GM19043 (cell line): ENCODE data around the gene CNIH2.
A peak's percentile ranks its signal among the peaks of the same experiment; 100 is the strongest.
"Not testable (repeated sequence)": the region's sequence is repeated elsewhere in the genome, so short reads cannot be mapped to it uniquely, and the experiment has no call there.

ENCODE experiments used
- ATAC-seq: cut with Tn5 transposase; IDR thresholded peaks from one replicate; pipeline ENCODE4 v1.9.1; 2021; ENCODE audit warnings: low read depth; ENCODE audit not compliant: unreplicated experiment

The CNIH2 gene

DNA sequence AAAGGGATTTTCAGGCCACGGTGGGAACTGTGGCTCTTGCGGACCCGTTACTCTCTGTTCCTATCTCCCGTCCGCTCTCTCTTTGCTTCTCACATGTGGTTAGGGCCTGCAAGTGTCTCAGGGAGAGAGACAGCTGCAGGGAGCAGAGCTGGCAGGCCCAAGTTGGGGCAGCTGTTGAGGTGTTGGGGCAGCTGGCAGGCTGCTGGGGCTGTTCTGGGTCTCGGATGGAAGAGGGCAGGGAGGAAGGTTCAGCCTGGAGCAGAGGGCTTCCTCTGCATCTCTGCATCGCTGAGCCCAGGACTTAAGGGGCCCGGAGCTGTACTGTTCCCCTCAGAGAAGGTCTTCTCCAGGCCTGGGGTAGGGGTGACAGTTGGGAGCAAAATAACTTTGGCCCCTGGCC lies 2.6 kb upstream of the CNIH2 start:
- ATAC-seq, result no peak

DNA sequence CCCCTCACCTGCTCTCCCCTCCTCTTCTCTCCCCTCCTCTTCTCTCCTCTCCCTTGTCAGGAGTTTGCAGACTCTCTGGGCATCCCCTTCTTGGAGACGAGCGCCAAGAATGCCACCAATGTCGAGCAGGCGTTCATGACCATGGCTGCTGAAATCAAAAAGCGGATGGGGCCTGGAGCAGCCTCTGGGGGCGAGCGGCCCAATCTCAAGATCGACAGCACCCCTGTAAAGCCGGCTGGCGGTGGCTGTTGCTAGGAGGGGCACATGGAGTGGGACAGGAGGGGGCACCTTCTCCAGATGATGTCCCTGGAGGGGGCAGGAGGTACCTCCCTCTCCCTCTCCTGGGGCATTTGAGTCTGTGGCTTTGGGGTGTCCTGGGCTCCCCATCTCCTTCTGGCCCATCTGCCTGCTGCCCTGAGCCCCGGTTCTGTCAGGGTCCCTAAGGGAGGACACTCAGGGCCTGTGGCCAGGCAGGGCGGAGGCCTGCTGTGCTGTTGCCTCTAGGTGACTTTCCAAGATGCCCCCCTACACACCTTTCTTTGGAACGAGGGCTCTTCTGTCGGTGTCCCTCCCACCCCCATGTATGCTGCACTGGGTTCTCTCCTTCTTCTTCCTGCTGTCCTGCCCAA lies 1.9 kb upstream of the CNIH2 start:
- ATAC-seq, result no peak

DNA sequence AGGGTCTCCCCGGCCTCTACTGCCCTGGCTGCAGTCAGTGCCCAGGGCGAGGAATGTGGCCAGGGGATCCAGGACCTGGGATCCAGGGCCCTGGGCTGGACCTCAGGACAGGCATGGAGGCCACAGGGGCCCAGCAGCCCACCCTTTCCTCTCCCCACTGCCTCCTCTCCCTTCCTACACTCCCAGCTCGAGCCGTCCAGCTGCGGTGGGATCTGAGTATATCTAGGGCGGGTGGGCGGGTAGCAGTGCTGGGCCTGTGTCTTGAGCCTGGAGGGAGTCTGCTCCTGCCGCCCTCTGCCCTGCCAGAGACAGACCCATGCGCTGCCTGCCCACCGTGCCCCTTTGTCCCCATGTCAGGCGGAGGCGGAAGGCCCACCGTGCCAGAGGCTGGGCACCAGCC lies 1.4 kb upstream of the CNIH2 start:
- ATAC-seq, result not testable (repeated sequence)

DNA sequence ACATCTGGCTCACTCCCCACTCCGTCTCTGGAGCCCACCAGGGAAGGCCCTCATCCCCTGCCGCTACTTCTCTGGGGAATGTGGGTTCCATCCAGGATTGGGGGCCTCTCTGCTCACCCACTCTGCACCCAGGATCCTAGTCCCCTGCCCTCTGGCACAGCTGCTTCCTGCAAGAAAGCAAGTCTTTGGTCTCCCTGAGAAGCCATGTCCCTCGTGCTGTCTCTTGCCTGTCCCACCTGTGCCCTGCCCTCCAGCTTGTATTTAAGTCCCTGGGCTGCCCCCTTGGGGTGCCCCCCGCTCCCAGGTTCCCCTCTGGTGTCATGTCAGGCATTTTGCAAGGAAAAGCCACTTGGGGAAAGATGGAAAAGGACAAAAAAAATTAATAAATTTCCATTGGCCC lies 911 bp upstream of the CNIH2 start:
- ATAC-seq, result not testable (repeated sequence)

DNA sequence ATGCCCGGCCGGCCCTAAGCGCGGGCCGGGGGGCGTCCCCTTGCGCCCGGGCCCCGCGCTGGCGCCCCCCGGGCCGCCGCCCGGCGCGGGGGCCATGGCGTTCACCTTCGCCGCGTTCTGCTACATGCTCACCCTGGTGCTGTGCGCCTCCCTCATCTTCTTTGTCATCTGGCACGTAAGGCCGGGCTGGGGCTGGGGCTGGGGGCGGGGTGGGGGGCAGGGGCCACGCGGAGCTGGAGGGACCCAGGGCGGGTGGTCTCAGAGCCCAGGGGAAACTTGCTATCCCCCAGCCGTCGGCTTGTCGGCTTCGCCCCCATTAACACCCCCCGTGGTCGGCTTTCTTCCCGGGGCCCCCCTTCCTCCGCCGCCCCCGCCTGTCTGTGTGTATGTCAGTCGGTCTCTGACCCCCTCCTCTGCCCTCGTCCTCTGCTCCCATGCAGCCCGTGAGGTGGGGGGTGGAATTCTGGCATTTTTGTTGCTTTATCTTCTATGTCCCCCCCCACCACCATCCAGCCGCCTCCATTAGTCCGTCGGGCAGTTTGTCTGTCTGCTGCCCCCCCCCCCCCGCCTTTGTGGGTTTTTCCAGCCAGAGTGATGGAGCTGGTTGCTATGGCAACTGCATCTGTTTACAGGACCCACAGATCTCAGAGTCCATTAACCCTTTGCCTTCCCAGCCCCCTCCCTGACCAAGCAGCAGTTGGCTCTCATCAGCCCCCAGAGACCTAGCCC lies 552 bp downstream of the CNIH2 start:
- no peak for ATAC-seq

DNA sequence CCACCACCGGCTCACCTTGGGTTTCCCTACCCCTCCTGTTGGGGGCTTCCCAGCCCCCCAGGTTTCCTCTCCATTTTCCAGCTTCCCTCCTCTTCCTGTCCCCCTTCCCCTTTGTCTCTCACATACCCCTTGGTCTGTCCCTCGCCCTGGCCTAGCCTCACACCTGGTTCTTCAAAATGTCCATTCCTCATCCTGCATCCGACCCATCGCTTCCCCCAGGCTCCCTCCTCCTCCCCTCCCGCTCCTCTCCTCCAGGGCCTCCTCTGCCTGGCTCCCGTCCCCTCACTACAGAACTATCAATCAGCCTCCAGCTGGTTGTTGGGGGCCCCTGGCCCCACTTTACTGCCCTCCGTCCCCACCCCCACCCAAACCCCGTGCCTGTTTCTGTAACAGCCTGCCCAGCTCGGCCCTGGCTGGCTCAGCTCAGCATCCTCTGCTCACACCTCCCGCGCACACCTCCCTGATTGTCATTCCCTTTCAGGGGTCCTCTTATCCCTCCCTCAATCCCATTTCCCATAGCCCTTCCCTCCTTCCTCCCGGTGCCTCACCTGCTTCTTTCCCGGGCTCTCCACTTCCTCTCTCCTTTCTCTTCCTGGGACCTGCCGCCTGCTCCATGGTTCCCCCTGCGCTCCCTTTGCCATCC lies 1.2 kb downstream of the CNIH2 start:
- no peak for ATAC-seq

DNA sequence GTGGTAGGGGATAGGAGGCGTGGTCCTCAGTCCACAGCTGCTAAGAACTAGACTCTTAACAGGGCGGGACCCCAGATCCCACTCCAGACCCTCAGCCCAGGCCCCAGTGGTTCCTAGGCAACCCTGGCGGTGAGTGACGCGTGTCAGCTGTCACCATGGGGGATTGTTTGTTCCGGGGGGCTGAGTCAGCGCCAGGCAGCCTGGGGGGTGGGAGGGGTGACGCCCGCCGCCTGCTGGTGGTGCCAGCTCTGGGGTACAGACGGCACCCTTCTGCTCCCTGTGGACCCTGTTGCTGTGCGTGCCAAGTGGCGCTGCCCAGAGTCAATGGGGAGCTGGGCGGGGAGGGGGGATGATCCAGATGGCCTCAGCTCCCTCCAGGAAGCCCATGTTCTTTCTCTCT lies 2.5 kb downstream of the CNIH2 start:
- ATAC-seq, result no peak

DNA sequence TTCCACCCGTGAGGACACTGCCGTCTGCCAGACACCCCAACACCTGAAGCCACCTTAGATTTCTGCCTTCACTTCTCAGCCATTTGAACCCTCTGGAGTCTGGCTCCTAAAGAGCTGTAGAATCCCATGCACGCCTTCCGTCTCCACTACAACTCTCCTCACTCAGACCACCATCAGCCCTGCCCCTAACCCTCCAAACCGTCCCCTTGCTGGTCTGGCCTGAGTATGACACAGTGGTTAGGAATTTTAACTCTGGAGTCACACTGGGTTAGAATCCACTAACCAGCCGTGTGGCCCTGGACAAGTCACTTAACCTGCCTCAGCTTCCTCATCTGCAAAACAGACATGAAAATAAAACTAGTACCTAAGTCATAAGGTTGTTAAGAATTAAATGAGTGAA lies 3.0 kb downstream of the CNIH2 start:
- ATAC-seq, result no peak

DNA sequence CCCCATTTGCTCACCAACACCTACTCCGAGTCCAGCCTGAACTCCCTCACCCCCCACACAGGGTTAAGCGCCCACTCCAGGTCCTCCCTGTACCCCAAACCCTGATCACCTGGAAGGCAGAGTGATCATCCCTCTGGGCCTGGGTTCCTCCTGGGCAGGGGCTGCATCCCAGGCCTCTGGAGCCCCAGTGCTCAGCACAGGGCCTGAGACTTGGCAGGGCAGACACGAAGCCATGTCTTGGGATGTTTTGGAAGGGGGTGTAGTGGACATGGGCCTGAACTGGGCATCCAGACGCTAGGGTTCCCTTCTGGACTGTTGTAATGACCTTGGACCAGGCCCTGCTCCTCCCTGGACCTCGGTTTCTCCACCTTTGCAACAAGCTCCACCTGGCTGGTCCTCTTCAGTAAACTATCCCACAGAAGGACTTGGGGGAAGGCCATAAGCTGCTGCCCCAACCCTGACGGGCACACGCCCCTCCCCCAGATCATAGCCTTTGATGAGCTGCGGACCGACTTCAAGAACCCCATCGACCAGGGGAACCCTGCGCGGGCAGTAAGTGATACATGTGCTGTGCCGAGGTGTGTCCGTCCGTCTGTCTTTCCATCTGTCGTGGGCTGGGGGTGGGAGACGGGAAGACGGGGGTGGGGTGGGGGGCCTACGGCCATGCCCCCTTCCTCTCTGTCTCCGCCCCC lies 3.9 kb downstream of the CNIH2 start:
- ATAC-seq, result no peak

DNA sequence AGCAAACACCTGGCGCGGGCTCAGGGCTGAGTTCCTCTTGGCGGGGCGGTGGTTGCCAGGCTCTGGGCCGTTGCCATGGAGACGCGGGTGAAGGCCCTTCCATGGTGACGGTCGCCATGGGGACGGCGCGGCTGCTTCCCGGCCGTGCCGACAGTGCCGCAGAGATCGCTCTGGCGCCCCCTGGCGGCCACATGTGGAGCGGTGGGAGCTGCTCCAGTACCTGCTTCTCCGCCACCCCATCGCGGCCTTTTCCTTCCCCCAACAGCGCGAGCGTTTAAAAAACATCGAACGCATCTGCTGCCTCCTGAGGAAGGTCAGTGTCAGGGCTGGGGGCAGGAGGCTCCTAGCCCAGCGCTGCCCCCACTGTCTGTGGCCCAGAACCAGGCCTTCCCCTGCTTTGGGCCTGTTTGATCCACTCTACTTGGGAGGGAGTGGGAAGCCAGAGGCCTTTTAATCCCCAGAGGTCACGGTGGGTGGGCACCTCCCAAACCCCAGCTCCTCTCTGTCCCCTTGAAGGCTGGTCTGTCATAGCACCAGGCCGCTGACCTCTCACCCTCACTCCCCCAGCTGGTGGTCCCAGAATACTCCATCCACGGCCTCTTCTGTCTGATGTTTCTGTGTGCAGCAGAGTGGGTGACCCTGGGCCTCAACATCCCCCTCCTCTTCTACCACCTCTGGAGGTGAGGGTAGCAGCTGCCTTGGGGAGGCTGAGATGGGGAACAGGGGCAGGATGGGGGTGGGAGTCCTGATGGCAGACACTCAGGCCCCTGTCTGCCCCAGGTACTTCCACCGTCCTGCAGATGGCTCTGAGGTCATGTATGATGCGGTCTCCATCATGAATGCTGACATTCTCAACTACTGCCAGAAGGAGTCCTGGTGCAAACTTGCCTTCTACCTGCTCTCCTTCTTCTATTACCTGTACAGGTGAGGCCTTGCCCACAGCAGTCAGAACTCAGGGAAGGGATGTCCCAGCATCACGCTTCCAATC lies 4.8 kb downstream of the CNIH2 start:
- peak; percentile 65 for ATAC-seq

DNA sequence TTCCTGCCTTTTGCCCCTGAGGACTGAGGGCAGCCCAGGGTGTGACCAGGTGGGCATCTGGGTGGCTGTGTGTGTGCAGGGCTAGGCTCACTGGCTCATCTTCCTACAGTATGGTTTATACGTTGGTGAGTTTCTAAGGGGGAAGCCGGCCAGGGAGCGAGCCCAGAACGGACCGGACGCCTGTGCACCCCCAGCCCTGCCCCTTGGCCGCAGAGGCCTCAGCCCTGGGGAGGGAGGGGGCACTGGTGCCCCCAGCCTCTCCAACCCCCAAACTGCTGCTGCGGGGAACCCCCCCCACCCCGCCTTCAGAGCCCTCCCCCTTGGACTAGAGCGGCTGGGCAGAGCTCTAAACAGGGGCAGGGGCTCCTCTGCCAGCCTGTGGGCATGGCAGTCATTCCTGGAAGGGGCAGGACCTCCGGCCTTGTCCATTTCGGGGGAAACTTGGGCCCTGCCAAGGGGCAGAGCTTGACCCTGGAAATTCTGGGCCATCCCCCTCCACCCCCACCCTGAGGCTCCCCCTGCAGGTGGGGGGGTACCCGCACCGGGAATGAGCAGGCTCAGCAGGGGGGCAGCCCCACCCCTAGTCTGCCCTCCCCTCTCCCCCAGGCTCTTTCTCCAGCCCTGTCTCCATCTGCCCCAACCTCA lies 5.6 kb downstream of the CNIH2 start:
- no peak for ATAC-seq

DNA sequence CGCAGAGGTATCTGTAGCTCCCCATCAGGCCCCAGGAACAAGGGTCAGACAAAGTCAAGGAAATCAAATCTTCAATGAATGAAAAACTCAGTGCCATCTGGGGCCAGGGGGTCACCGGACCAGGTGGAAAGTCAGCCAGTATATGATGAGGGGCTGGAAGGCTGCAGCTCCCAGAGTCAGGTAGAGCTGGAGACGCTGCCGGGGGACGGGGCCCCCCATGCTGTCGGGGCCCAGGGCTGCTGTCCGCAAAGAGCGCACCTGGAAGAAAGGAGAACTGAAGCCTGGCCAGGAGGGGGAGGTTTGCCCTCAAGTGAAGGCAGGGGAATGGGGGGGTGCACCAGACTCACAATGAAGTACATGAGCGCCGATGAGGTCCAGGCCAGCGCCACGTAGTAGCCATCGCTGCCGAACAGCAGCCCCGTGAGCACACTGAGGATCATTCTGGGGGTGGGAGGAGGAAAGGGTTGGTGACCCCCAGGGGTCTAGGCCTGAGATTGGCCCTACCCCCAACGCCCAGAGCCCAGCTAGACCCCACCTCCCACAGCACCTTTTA lies 6.6 kb downstream of the CNIH2 start:
- no peak for ATAC-seq

DNA sequence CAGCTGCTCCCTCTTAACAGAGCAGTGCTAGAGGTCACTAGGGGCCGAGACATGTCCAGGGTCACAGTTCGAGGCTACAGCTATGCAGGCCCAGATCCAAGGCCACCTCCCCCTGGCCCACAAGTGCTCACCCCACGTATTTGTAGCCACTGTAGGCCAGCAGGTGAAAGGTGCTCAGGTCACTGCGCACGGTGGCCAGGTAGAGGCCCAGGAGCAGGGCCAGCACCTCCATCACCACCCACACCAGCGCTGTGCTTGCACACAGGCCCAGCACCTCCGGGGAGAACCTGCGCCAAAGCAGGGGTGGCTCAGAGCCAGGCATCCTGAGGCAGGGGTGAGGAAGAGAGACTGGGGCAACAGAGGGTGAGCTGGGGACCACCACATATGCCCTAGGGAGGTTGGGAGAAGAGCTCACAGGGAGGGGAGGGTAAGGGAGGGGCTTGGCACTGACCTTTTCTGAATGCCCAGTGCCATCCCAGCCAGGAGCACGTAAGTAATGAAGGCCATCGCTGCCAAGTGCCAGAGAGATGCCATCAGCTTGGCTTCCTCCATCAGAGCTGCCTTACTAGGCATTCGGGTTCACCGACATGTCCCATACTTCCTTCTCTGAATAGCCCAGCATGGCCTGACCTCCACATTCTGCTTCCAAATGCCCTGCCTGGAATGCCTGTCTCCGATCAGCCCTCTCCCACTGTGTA lies 7.4 kb downstream of the CNIH2 start:
- no peak for ATAC-seq

DNA sequence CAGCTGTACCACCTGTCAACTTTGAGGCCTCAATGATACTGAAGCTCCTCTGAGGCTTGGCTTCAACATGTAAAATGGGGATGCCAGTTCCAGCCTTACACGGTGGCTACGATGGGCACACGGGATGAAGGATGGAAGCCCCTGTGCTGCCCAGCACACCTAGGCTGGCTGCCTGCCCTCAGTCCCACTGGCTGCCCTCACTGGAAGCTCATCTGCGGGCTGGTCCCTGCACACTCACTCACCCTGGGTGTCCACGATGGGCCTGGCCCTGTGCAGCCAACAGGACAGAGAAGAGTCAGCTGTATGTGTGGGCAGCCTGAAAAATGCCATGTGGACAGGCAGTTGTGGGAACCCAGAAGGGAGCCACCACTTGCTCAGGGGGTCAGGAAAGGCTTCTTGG lies 8.7 kb downstream of the CNIH2 start:
- no peak for ATAC-seq

DNA sequence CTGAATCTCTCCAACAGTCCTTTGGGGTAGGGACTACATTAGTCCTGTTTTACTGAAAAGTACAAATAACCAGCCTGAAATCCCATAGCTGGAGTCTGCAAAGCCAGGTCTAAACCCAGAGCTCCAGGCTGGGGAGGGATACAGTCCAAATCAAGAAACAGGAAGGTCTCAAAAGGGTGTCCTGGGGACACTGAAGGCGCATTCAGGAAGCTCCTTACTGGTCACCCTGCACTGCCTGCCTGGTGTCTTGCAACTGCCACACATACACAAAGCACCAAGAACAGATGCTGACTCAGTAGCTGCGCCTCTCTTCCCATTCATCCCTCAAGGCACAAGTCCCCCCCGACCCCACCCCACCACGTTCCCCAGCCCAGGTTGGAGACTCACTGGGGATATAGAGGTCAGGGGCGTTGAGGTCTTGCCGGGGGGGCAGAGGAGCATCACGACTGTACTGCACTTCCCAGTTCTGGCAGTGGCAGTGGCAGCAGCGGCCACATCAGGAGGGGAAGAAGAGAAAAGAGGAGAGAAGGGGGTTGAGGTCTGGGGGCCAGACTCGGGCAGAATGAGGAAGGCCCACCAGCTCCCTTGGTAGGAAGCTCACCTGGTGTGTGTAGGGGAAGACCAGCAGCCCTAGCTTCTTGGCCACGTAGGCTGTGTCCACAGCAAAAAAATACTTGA lies 9.4 kb downstream of the CNIH2 start:
- ATAC-seq, result no peak

DNA sequence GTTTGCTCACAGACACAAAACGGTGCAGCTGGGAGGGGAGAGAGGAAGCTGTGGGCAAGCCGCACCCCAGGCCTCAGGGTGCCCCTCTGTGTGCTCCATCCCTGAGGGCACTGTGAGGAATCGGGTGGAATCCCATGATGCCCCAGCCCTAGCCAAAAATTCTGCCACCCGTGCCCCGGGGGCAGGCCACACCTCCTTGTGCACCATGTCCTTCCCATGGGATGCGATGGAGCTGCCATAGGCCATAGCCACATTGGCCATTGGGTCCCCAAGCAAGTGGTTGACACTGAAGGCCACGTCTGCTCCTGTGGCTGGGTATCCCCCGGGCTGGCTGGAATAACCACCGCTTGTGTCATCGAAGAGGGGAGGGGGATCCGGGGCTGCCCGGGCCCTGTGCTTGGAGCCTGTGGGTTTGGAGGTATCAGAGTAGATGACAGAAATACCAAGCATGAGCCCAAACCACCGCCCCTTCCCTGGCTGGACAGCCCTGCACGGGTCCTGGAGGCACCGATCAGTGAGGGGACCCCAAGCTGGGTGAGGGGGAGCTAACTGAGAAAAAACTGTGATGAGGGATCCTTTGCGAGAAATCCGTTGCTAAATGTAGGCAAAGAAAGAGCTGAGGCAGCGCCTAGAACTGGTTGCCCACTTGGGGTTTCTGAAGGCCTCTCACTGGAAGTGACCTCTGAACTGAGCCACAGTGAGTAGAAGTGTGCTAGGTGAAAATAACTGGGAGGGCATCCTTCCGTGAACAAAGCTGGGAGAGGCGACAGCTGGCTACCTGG lies 10.1 kb downstream of the CNIH2 start:
- ATAC-seq, result no peak

DNA sequence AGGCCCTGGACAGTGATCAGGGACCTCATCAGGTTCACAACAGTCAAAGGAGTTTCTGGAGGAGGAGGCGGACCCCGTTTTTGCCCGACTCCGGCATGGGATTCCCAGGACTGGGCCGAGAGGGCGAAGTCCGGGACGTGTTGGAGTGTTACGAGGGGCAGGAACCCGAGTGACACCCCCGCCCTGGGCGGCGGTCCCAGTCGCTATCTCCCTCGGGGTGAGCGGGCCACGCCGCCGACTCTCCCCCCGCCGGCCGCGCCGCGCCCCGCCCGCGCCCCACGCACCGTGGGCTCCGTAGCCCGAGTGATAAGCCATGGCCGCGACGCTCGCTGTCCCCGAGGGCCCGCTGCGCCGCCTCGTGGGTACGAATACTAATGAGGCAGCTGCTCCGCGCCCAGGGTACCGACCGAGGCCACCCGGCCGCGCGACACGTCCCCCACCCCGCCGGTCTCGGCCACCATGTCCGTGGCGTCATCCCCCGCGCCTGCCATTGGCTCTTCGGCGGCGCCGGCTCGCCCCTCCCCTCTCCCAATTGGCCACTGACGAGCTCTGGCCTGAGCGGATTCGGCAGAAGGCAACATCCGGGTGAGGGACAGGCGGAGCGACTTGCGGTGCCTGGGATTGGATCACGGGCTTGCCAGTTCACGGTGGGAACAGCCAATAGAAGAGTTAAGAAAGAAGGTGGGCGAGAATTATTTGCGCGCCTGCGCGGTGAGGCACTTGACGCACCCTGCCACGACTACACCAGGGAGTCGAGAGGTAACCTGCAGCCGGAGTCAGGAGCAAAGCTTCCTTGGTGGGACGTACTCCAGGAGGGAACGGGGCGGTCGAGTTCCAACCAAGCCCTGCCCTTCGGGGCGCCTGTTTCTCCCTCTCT lies 10.9 kb downstream of the CNIH2 start, which contains the start of gene YIF1A:
Gene YIF1A, minus strand, starts transcription at position 473 of the 877 bp plus-strand sequence. Its CDS starts 158 bp downstream, at position 315.
- peak; percentile 93 for ATAC-seq
